Epithelial cell of proximal tubule (primary cell): Measurements from ENCODE around the gene CCDC190. TPM values are rescaled to one million over a fixed set of nuclear protein-coding genes. Genes with fewer than 3 reads are reported as not detected.
A peak's percentile ranks its signal among the peaks of the same experiment; 100 is the strongest.

Experiments
- DNase-seq: peaks from one replicate; pipeline ENCODE4 v3.0.0-alpha.2; 2011; ENCODE audit warnings: low read depth
- H3K4me3 ChIP-seq: 2 replicates; pipeline ENCODE4 v1.5.1; 2011; ENCODE audit warnings: low read depth, mild to moderate bottlenecking, low read length
- CTCF ChIP-seq: conservative IDR thresholded peaks from 2 replicates; pipeline ENCODE4 v1.5.1; 2012; ENCODE audit warnings: low read depth, mild to moderate bottlenecking, low read length
- total RNA-seq: library from RNA; depleted of rRNA; stranded (reverse); fragments of >200 nt; gene quantifications from 2 replicates; pipeline ENCODE4 v1.2.3, GENCODE V29; 2015

CCDC190 gene
- total RNA-seq, 1 donor from 2014 or later = not detected

- DNase-seq = peak; percentile 69
- no peak overlapping the region for H3K4me3 ChIP-seq
- no peak for TF ChIP-seq CTCF
Observed at GRCh38 chr1:162904579-162904978, 43.6 kb upstream of the CCDC190 start.

- H3K4me3 ChIP-seq = no peak overlapping the region
- no peak for TF ChIP-seq CTCF
- DNase-seq = no peak
Observed at GRCh38 chr1:162904023-162904422, 43.0 kb upstream of the CCDC190 start.

DNA sequence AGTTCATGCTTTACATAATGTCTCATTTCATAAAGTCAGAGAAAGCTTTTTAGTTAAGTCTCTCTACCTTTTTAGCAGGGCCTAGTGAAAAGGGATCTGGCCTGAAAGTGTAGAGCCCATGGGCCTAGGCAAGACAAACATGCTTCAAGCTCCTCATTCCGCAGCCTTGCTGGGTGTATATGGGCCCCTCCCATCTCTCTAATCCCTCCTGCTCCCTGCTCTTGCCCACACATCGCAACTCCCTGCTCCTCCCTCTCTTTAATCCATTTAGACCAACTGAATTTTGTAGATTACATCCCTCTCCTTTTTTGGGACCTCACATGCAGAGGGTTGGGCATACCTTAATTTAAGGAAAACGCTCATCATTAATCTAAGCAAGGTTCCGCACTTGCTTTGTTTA lies 42.3 kb upstream of the CCDC190 start:
- no peak for TF ChIP-seq CTCF
- no peak for DNase-seq
- no peak overlapping the region for H3K4me3 ChIP-seq

- no peak overlapping the region for H3K4me3 ChIP-seq
- no peak for DNase-seq
- no peak for TF ChIP-seq CTCF
Observed at GRCh38 chr1:162902416-162902815, 41.4 kb upstream of the CCDC190 start.

DNA sequence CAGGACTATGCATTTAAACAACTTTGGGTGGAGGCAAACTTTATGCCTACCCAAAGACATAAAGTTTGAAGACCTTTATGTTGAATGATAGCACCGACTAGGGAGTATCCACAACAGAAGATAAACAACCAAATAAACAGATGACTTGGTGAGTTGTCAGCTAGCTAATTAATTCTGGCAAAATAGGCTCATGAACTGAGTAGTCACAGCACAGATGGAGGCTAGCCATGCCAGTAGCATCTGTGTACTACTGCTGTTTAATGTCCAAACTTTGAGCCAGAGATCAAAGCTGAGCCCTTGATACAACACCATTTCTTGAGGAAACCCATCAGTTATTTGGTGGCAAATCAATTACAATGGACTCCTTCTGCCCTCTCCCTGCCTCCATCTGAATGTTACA lies 40.3 kb upstream of the CCDC190 start:
- DNase-seq = no peak
- no peak overlapping the region for H3K4me3 ChIP-seq
- no peak for TF ChIP-seq CTCF

DNA sequence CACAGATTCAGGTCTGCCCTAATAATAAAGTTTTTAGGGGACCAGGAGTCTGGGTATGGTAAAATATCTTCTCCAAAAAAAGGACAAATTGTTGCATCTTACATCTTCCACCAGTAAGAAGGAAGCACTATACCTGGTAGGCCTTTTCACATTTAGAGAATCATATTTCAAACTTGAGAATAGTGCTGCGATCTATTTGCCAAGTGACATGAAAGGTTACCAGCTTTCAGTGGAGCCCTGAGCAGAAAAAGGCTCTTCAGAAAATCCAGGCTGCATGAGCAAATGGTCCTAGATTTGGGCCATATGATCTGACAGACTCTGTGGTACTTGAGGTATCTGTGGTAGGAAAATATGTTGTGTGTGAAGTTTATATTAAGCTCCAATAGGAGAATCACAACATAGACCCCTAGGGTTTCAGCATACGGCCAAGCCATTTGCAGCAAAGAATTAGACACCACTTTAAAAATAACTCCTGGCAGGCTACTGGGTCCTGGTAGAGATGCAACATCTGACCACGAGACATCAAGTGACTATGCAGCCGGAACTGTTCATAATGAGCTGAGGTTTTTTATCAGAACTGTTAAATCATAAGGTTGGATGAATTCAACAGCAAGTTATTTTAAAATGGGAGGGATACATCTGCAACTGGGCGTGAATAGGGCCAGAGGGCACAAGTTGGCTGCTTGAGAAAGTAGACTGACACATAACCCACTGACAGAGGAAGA lies 38.6 kb upstream of the CCDC190 start:
- no peak for TF ChIP-seq CTCF
- DNase-seq = no peak
- no peak overlapping the region for H3K4me3 ChIP-seq

DNA sequence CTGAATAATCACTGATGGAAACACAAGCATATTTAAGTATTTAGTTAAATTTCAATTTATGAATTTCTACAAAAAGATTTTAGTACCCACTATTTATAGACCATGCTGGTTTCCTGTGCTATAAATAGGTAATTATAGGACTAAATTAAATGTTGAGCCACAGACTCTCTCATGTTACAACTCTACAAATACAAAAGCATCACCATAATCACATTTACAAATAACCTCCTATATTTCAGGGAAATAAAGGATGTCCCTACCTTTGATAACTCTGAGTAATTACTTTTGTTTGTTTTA lies 32.6 kb upstream of the CCDC190 start:
- no peak for DNase-seq
- TF ChIP-seq CTCF = no peak
- no peak overlapping the region for H3K4me3 ChIP-seq
